ENCODE measurements around the gene ZNF181.

DNA sequence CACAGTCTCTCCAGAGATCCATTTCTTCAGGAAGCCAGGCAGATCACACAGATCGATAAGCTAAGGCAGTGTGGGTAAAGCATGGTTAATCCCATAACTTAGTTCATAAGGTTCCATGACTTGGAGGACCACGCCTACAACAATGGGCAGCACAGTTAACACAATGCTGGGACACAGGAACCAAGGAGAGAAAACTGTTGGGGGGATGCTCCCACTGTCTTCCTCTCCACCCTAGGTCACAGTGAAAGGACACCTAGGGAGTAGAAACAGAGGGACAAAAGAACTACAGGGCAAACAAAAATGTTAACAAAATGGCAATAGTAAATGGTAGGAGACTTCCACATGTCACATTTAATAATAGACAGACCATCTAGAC, 20.8 kb upstream of the ZNF181 start:
- TF ChIP-seq POLR2A (IDR thresholded peaks at IDR 0.05): no peak
- TF ChIP-seq, protein P1, sequence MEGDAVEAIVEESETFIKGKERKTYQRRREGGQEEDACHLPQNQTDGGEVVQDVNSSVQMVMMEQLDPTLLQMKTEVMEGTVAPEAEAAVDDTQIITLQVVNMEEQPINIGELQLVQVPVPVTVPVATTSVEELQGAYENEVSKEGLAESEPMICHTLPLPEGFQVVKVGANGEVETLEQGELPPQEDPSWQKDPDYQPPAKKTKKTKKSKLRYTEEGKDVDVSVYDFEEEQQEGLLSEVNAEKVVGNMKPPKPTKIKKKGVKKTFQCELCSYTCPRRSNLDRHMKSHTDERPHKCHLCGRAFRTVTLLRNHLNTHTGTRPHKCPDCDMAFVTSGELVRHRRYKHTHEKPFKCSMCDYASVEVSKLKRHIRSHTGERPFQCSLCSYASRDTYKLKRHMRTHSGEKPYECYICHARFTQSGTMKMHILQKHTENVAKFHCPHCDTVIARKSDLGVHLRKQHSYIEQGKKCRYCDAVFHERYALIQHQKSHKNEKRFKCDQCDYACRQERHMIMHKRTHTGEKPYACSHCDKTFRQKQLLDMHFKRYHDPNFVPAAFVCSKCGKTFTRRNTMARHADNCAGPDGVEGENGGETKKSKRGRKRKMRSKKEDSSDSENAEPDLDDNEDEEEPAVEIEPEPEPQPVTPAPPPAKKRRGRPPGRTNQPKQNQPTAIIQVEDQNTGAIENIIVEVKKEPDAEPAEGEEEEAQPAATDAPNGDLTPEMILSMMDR (IDR thresholded peaks at IDR 0.05): no peak

Data from testis (tissue), 2 donors.